Left renal cortex interstitium (tissue), 4 donors: ENCODE measurements around the gene TMEM150C. TPM values are rescaled to one million over a fixed set of nuclear protein-coding genes. Genes with fewer than 3 reads are reported as not detected.

Experiments
- DNase-seq, 4 donors: peaks; one replicate each; pipeline ENCODE4 v3.0.0-alpha.2; 2013; ENCODE audit warnings: low read depth in 4 of 4, low spot score in 2 of 4, missing footprints in 1 of 4
- polyA plus RNA-seq, 4 donors: library from polyadenylated mRNA; unstranded; fragments of 120-200 nt; gene quantifications; one replicate each; pipeline ENCODE4 v1.2.1, GENCODE V29; 2013; ENCODE audit not compliant: insufficient read length in 4 of 4

The TMEM150C gene
- polyA plus RNA-seq, 4 donors: 20.4 to 28.1 (median 26.9) TPM

- no peak for DNase-seq
These were observed 42.7 kb downstream of the TMEM150C start for GRCh38 chr4:82519072-82519471.

GRCh38 chr4:82517043-82517442, 44.7 kb downstream of the TMEM150C start:
- DNase-seq: no peak

- DNase-seq: no peak
These were observed 46.1 kb downstream of the TMEM150C start for GRCh38 chr4:82515705-82516104.

GRCh38 chr4:82513382-82513781, 48.4 kb downstream of the TMEM150C start:
- DNase-seq: no peak

- DNase-seq: no peak
These were observed 51.6 kb downstream of the TMEM150C start for GRCh38 chr4:82510216-82510615.

DNA sequence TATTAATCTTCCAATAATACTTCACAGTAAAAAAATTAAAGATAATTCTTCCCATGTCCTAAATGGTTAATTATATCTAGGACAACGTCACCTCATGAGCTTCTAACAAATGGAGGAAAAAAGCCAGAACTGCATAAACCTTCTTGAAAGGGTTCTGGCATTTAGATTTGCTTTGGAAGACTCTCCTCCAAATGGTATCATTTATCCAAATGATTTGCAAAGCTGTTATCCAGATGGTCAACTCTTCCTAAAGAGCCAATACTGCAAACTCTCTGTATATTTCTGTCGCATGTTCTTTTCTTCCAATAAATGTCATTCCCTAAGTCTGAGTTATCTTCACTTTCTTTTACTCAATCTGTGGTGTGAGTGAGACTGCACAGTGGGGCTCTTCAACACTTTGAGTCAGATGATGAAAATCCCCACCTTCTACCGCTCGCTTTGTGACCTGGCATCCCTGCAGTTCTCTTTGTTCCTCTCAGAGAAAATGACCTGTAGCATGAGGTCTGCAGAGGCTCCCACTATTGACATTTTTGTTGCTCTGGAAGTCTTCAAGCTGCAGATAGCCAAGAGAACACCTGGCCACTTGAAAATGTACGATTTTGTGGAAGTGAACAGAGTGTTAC, 52.9 kb downstream of the TMEM150C start:
- DNase-seq: no peak

DNA sequence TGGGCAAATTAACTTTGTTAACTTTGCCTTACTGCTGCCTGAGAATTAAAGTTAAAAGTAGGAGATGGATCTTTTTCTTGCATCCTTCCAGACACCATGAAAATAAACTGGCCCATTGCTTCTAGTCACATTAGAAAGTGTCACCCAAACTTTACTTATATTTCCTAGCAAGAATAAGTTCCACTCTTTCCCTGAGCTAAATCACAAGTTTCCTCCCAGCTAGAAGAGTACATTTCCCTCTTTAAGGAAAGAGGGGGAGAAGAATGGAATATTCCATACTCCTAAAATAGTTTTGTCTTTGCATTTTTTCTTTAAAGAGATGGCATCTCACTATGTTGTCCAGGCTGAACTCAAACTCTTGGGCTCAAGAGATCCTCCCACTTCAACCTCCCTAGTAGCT, 53.8 kb downstream of the TMEM150C start:
- DNase-seq: no peak

DNA sequence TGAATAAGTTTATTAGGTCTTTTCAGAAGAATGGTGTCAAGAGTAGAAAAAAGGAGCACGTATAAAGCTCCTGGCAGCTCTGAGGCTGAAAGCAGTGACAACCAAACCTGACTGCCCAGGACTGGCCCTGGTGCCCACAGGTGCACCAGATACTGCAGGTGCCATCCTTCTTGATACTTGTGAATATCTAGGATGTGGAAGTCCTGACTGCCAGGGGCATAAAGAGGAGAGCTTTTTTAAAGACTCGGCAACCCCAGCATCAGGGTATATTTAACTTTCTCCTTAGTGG, 60.7 kb downstream of the TMEM150C start:
- DNase-seq: no peak

DNA sequence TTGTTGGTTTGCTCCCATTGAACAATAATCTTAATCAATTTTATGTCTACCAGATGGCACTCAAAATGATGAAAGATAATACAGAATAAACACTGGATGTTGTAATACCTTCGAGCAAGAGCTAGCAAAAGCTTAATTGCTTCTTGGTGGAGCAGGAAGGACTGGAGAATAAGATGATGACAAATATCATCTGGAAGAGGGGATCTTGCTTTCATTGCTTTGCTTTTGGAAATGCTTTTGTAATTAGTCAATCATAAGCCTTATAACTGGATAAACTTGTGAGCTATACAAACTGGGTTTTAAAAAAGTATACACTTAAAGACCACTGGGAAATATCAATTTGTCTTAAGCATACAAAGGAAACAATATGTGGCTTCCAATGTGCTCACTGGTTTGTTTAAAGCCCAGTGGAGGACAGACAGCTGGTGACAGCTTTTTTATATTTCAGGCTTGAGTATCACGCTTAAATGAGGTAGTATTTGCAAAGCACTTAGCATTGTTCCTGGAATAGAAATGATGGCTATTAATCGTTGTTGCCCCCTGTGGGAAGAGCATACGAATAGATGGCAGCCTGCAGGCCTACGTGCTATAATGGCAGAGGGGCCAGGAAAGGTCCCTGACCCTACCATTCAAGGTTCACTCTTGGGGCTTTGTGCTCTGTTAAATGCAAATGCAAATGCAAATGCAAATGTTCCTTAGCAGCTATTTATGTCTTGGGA, 61.2 kb downstream of the TMEM150C start:
- no peak for DNase-seq

GRCh38 chr4:82499738-82500434, 61.9 kb downstream of the TMEM150C start:
- no peak for DNase-seq

DNA sequence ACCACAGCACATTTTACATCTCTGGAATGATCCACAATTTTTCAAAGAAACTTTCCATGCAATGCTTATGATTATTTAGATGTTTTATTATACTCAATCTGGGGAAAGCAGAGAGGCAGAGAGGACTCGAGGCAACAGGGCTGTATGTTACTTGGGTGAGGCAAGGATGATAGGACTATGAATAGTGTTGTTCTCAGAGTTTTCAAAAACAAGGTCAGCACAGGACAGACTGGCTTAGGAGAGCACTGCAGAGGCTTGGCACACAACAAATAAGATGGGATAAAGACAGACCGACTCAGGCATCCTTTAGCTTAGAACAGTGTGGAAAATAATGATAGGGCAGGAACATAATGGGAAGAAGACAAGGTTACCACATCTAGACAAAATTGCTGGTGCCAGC, 65.4 kb downstream of the TMEM150C start:
- DNase-seq: no peak

DNA sequence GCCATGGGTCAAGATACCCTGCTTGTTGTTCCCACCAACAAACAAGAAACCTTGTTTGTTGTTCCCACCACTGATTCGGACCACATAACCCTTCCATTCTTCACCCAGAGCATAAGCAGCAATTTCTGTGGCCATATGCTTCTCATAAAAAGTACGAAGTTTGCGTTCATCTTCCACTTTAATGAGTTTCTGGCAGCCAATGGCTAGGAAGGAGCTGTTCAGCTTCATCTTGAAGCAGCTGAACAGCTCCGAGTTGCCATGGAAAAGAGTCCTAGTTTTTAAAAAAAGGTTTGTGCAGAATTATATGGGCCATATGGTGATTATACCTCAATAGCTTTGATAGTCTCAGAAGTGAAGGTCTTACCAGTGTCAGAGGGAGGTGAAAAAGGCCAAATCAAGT, 66.1 kb downstream of the TMEM150C start:
- no peak for DNase-seq

- DNase-seq: no peak
These were observed 67.9 kb downstream of the TMEM150C start for GRCh38 chr4:82493721-82494425.

DNA sequence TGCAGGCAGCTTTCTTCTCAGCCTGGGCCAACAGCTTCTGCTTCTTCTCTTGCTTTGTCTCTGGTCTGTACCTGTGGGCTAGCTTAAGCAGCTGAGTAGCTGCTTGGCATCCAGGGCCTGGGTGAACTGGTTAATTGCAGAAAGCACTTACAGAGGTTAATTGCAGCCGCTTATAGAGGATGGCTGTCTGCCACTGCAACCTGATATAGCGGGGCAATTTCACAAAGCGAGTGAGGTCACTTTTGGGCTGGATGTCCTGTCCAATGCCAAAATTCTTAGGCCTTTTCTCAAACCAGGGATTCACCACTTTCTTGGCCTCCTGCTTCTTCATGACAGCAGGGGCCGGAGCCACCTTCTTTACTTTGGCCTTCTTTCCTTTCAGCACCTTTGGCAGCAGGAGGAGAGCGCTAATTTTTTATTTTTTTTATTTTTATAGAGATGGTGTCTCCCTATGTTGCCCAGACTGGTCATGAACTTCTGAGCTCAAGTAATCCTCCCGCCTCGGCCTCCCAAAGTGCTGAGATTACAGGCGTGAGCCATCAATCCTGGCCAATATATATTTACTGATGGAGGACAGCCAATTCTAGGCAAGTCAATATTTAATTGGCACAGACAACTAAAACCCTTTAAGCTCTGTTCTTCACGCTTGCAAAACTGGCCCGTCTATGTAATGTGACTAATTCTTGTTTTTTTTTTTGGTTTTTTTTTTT, 70.4 kb downstream of the TMEM150C start:
- no peak for DNase-seq

GRCh38 chr4:82489987-82490386, 71.8 kb downstream of the TMEM150C start:
- no peak for DNase-seq

DNA sequence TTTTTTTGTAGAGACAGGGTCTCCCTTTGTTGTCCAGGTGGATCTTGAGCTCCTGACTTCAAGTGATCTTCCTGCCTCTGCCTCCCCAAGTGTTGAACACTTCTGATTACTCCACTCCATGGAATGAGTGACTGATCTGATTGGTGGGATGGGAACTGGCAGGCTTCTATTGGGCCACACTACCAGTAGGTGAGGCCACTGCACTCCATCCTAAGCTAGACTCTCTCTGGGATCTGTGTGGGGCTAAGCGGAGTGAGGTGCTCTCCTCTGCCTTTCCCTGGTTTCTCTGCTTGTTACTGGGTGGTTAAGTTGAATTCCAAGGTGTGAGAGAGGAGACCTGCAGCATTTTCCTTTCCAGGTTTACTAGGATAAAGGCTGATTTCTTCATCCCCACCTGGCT, 72.7 kb downstream of the TMEM150C start:
- no peak for DNase-seq

DNA sequence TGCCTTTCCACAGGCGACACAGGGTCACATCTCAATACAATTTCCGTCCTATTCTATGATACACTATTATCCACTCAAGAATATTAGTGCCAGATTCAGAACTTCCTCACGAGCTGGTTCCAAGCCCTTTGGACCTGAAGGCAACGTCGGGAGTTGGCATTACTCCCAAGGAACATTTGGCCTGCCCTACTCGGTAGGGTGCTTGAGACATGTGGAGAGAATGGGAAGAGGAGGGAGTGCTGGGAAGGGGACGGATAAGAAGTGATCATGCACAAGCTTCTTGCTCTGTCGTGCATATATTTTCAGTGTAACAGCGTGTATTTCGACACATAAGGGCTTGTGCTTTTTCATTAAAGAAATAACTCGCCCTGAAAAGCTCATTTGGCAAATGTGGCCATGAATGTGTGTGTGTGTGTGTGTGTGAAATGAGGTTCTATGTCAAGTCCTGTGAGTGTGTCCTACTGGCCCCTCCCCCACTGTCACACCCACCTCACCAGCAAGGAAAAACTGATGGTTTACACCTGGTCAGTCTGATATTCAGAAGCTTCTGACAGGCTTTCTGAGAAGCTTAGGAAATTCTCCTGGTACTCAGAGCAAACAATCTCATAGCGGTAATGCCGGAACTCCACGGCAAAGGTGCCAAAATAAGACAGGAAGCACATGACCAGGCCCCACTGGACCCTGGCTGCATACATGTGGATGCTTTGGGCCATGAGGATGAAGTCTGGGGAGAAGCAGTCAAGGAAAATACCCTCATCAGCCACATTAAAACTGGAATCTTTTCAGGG, 76.6 kb downstream of the TMEM150C start:
- no peak for DNase-seq

GRCh38 chr4:82482387-82482786, 79.4 kb downstream of the TMEM150C start:
- no peak for DNase-seq

DNA sequence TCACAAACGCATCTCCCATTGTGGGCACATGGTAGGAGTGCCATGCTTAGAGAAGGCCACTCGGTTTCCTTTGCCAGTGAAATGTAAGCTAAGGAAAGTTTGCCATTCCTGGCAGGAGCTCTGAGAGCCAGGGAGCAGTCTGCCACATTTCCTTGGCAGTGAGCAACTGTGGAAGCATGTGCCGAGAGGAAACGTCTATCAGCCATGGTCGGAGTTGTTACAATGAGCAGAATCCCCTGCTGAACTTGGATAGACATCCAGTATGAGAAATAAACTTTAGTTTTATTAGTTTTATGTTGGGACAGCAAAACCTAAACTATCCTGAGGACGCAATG, 80.3 kb downstream of the TMEM150C start:
- no peak for DNase-seq

- DNase-seq: no peak
These were observed 80.8 kb downstream of the TMEM150C start for GRCh38 chr4:82480771-82481505.
